AG10803 (cell line): ENCODE results near the gene TMEM245.

Experiments used
- DNase-seq: peaks from one replicate; pipeline ENCODE4 v3.0.0; 2010; ENCODE audit warnings: low read depth
- H3K4me3 ChIP-seq: 2 replicates; pipeline ENCODE4 v1.5.1; 2011; ENCODE audit warnings: mild to moderate bottlenecking, low read length, control low read depth
- TF ChIP-seq, protein P1 (sequence below): conservative IDR thresholded peaks from 2 replicates; pipeline ENCODE4 v1.5.1; 2011; ENCODE audit warnings: mild to moderate bottlenecking, low read length, control low read depth, inconsistent platforms

Gene TMEM245

DNA sequence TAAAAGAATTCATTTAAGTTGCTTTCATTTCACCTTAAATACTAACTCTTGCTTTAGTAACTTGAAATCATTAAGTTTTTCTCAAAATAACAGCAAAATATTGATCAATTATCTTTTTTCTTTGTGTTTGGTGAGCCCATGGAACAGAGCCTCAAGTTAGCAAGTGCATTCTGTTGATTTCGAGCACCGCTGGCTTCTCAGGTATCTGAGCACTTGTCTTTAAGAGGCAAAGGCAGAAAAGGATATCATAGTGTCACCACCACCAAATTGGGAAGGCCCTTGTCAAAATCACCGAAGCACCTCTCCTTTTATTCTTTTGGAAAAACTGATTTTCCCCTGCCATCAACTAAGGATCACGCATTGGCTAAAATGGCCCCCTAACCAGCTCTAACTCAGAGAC lies 89.3 kb downstream of the TMEM245 start:
- DNase-seq, result no peak
- TF ChIP-seq, protein P1, sequence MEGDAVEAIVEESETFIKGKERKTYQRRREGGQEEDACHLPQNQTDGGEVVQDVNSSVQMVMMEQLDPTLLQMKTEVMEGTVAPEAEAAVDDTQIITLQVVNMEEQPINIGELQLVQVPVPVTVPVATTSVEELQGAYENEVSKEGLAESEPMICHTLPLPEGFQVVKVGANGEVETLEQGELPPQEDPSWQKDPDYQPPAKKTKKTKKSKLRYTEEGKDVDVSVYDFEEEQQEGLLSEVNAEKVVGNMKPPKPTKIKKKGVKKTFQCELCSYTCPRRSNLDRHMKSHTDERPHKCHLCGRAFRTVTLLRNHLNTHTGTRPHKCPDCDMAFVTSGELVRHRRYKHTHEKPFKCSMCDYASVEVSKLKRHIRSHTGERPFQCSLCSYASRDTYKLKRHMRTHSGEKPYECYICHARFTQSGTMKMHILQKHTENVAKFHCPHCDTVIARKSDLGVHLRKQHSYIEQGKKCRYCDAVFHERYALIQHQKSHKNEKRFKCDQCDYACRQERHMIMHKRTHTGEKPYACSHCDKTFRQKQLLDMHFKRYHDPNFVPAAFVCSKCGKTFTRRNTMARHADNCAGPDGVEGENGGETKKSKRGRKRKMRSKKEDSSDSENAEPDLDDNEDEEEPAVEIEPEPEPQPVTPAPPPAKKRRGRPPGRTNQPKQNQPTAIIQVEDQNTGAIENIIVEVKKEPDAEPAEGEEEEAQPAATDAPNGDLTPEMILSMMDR, result no peak
- no peak overlapping the region for H3K4me3 ChIP-seq

DNA sequence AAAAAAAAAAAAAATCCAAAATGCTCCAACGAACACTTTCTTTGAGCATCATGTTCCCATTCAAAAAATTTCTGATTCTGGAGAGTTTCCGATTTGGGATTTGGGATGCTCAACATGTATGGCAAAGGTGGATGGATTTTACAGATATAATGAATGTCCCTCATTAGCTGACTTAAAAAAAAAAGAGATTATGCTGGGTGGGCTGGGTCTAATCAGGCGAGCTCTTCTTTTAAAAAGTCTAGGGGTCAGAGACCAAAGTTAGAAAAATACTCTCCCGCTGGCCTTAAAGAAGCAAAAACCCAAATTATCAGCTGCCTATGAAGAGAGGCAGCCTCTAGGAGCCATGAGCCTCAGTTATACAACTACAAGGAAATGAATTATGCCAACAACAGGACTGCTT lies 91.3 kb downstream of the TMEM245 start:
- no peak overlapping the region for H3K4me3 ChIP-seq
- no peak for DNase-seq
- TF ChIP-seq, protein P1, result no peak

DNA sequence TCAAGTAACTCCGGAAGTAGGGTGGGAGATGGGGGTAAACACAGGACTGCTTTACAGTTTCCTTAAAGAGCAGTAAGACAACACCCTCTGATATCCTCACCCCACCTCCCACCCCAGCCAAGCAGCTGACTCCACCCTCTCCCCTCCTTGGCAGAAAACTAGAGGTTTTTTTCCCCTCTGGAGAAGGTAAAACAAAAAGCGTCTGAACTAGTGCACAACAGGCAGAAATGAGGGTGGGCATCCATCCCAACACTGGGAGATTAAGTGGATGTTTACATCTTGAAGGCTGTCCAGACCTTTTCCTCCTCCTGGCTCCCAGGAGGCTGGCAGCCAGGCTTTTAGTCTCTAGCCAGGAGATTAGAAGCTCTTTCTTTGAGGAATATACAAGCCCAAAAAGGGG lies 92.6 kb downstream of the TMEM245 start:
- H3K4me3 ChIP-seq, result no peak overlapping the region
- DNase-seq, result no peak
- TF ChIP-seq, protein P1, result no peak

DNA sequence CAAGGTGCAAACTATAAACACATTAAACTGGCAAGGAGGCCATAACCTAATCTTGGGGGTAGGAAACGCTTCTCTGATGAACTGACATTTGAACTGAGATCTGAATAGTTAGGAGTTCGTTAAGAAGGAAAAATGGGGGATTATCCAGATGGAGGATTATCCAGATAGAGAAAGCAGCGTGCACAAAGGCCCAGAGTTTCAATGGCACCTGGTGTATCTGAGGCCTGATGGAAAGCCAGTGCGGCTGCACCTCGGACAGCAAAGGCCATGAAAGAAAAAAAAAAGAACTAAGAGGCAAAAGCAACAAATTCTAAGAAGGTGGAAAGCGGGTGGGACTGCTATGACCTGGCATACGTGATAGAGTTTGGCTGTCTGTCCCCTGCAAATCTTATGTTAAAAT lies 93.4 kb downstream of the TMEM245 start:
- no peak for DNase-seq
- TF ChIP-seq, protein P1, result no peak
- no peak overlapping the region for H3K4me3 ChIP-seq

DNA sequence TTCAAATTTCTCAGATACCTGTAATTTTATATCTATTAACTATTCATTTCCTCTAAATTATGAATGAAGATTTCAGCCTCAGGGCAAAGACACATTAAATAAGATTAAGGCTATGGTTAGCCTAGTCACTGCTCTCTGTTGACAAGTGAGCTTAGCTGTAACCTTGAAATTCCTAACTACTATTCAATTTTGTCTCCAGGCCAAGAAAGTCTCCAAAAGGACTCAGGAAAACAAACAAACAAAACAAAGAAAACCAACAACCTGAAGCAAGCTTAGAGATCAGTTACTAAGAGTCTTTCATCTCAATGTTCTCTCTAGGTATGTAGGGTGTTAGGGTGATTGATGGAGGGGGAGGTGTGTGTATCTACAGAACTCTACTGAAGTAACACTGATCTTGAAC lies 96.9 kb downstream of the TMEM245 start:
- H3K4me3 ChIP-seq, result no peak overlapping the region
- no peak for DNase-seq
- TF ChIP-seq, protein P1, result no peak

DNA sequence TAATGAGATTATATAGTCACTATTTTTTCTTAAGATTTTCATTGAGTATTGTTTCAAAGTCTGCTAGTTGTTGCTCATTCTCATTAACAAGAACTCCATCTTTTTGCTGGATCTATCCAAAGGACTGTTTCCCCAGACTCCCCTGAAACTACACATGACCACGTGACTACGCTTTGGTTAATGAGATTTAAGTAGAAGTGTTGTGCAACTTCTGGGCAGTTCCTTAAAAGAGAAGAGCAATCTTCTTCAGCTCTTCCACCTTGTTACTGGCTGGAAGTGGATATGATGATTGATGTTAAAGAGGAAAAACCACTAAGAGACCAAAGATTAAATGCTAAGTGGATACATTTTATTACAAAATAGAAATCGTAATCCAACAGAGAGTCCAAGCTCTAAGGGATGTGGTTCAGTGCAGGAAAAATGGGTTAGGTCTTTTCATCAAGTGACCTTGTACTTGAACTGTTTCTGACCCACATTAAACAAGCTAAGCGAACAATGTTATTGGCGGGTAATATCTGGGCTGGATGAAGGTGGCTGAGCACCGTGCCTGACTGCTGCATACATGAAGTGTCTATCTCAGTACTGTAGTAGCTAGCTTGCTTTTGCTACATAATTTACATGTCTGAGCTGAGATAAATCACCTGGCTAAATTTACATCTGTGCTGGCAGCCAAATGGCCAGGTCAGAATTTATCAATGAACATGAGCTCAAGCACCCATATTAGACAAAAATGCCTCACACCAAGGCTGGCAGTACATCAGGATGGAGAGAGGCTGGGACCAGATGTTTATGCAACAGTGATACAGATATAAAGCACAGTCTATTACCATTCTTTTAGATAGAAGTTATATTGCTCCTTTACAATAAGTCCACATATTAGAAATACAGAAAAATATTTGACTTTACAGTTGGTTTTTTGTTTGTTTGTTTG lies 98.9 kb downstream of the TMEM245 start:
- no peak overlapping the region for H3K4me3 ChIP-seq
- no peak for DNase-seq
- TF ChIP-seq, protein P1, result no peak

DNA sequence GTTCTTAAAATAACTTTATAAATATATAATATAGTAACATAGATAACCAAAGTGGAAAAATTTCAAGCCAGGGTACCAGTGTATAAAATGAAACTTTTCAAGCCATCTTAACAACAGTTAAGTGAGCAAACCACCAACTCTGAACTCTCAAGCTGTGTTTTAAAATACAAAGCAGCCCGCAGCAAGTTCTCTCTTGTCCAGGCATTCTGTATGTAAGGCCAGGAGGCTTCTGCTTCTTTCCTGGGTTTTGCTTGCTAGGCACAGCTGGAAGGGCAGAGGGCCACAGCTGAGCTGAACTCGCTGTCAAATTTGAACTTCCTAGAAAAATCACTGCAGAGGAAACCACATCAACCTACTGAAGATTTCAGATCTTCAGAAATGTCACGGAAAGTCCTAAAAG lies 99.6 kb downstream of the TMEM245 start:
- no peak overlapping the region for H3K4me3 ChIP-seq
- DNase-seq, result no peak
- TF ChIP-seq, protein P1, result no peak
